ENCODE measurements around the gene GYS1. TPM values are rescaled to one million over a fixed set of nuclear protein-coding genes. Genes with fewer than 3 reads are reported as not detected.
"Not testable (repeated sequence)": the region's sequence is repeated elsewhere in the genome, so short reads cannot be mapped to it uniquely, and the experiment has no call there.

GYS1 gene
- total and polyA plus RNA-seq, 2 experiments from 2014 or later: 15.9 to 28.9 TPM

GRCh38 chr19:49042177-49042576, 49.1 kb upstream of the GYS1 start:
- TF ChIP-seq CREB1 (CRISPR knock-in tag; IDR thresholded peaks at IDR 0.05; ENCODE audit: low read depth) (no peak), EZH2 (IDR thresholded peaks at IDR 0.05; ENCODE audit: low read depth, unreplicated experiment) (no peak), POLR2AphosphoS5 (IDR thresholded peaks at IDR 0.05; ENCODE audit: low read depth) (no peak), JUNB (IDR thresholded peaks at IDR 0.05; ENCODE audit: unreplicated experiment) (no peak), EZH2phosphoT487 (IDR thresholded peaks at IDR 0.05; ENCODE audit: unreplicated experiment) (no peak), ZNF462 (CRISPR knock-in tag; IDR thresholded peaks at IDR 0.05) (no peak)
- Histone ChIP-seq H3K27me3 (ENCODE audit: insufficient read depth) (no peaks in the 10 kb centered on the region), H3K9me2 (ENCODE audit: insufficient read depth) (no peaks in the 10 kb centered on the region), H3K36me3 (ENCODE audit: insufficient read depth) (no peaks in the 10 kb centered on the region), H3F3A (replicated peaks; ENCODE audit: low read depth) (no peaks in the 10 kb centered on the region), H2AFZ (no peak overlapping the region), H3K27ac (ENCODE audit: low read depth) (no peak overlapping the region), H3K4me2 (no peak overlapping the region), H4K20me1 (replicated peaks; ENCODE audit: insufficient read depth) (no peaks in the 10 kb centered on the region), H3K79me2 (replicated peaks; ENCODE audit: insufficient read depth) (no peaks in the 10 kb centered on the region), H3K4me1 (ENCODE audit: insufficient read depth) (no peaks in the 10 kb centered on the region), H3K4me3 (no peak overlapping the region)
- peaks cover 1% of the 10 kb centered on the region for H3K27me3 Mint-ChIP-seq (ENCODE audit: insufficient read depth, low read depth, poor library complexity)
- H3K9me3 Mint-ChIP-seq: no peaks in the 10 kb centered on the region
- H3K27ac Mint-ChIP-seq: no peak overlapping the region
- no peak for DNase-seq (ENCODE audit: low spot score)
- no peak overlapping the region; the same call in 2 of the 3 replicates for H3K4me3 Mint-ChIP-seq
- no peaks in the 10 kb centered on the region for H3K36me3 Mint-ChIP-seq (ENCODE audit: low read depth)
- no peaks in the 10 kb centered on the region; the same call in 2 of the 3 replicates for H3K4me1 Mint-ChIP-seq
- ATAC-seq: no peak

DNA sequence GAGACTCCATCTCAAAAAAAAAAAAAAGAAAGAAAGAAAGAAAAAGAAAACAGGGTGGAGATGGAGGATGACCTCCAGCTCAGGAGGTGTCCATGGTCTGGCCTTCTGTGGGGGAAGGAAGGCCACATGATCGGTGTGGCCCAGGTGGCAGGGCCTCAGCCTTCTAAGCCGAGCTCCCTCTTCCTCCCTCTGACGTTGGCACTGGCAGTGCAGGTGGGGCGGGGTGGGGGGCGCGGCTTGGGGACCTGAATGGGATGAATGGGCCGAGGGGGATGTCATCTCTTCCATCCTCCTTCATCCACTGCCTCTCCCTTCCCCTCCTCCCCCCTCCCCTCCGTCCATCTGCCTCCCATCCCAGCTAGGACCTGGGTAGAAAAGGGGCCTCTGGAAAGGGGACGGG, 46.6 kb upstream of the GYS1 start:
- not testable (repeated sequence) for H3K4me3 ChIP-seq; H3K79me2 ChIP-seq (replicated peaks; ENCODE audit: insufficient read depth); H3F3A ChIP-seq (replicated peaks; ENCODE audit: low read depth); ATAC-seq; DNase-seq (ENCODE audit: low spot score); H3K4me3 Mint-ChIP-seq; H3K36me3 Mint-ChIP-seq (ENCODE audit: low read depth); H3K27me3 ChIP-seq (ENCODE audit: insufficient read depth); H3K36me3 ChIP-seq (ENCODE audit: insufficient read depth); H3K4me1 Mint-ChIP-seq; H3K4me1 ChIP-seq (ENCODE audit: insufficient read depth); H3K4me2 ChIP-seq; H4K20me1 ChIP-seq (replicated peaks; ENCODE audit: insufficient read depth); H3K9me3 Mint-ChIP-seq; H3K27ac Mint-ChIP-seq; H2AFZ ChIP-seq; H3K27ac ChIP-seq (ENCODE audit: low read depth); H3K9me2 ChIP-seq (ENCODE audit: insufficient read depth)
- peaks cover 11% of the 10 kb centered on the region for H3K27me3 Mint-ChIP-seq (ENCODE audit: insufficient read depth, low read depth, poor library complexity)

DNA sequence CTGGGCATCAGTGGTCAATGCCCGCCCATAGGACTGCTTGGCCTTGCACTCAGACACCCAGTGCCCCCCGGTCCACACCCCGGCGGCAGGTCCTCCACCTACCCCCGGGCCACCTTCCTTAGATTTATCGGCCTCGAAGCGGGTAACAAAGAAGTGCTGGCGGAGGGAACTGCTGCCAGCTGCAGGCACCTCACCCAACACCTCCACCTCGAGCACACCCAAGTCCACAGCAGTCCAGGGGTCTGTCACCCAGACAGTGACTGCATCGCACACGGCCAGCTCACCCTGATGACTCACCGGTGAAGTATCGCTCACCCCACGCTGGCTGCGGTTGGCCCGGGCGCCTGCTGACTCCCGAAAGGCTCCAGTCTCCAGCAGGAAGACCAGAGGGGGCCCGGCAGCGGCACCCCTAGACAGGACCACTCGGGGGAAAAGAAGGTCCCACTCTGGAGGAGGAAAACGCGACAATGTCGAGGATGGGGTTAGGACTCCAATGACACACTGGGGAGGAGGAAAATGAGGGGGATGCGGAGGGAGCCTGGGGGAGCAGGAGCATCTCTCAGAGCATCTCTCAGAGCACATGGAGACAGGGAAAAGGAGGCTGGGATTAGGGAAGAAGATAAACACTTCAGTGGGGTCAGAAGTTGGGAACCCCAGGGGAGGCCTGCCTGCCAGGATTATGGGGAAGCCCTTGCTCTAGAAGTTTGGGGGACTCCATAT, 45.6 kb upstream of the GYS1 start:
- ATAC-seq; H3K27ac ChIP-seq (ENCODE audit: low read depth); H3K4me1 Mint-ChIP-seq: not testable (repeated sequence)

GRCh38 chr19:49038111-49038510, 45.0 kb upstream of the GYS1 start:
- not testable (repeated sequence) for H3K9me3 Mint-ChIP-seq; H3K36me3 Mint-ChIP-seq (ENCODE audit: low read depth); H3K27ac ChIP-seq (ENCODE audit: low read depth); H4K20me1 ChIP-seq (replicated peaks; ENCODE audit: insufficient read depth); H3K27me3 ChIP-seq (ENCODE audit: insufficient read depth); H3K27ac Mint-ChIP-seq; H3K27me3 Mint-ChIP-seq (ENCODE audit: insufficient read depth, low read depth, poor library complexity); H3K4me2 ChIP-seq; H3K4me1 Mint-ChIP-seq; DNase-seq (ENCODE audit: low spot score); H3K36me3 ChIP-seq (ENCODE audit: insufficient read depth); H3K79me2 ChIP-seq (replicated peaks; ENCODE audit: insufficient read depth); H3K9me2 ChIP-seq (ENCODE audit: insufficient read depth); H3K4me3 Mint-ChIP-seq; H3F3A ChIP-seq (replicated peaks; ENCODE audit: low read depth); H3K4me1 ChIP-seq (ENCODE audit: insufficient read depth); ATAC-seq; H3K4me3 ChIP-seq; H2AFZ ChIP-seq

More for the DNA sequence above, 45.6 kb upstream of the GYS1 start:
- not testable (repeated sequence) for H3K36me3 Mint-ChIP-seq (ENCODE audit: low read depth); H3K36me3 ChIP-seq (ENCODE audit: insufficient read depth); H3K79me2 ChIP-seq (replicated peaks; ENCODE audit: insufficient read depth); H3K27ac Mint-ChIP-seq; DNase-seq (ENCODE audit: low spot score); H3K4me3 ChIP-seq; H3K4me3 Mint-ChIP-seq; H3F3A ChIP-seq (replicated peaks; ENCODE audit: low read depth); H3K9me3 Mint-ChIP-seq; H3K4me2 ChIP-seq; H4K20me1 ChIP-seq (replicated peaks; ENCODE audit: insufficient read depth); H3K4me1 ChIP-seq (ENCODE audit: insufficient read depth); H3K27me3 ChIP-seq (ENCODE audit: insufficient read depth); H2AFZ ChIP-seq; H3K27me3 Mint-ChIP-seq (ENCODE audit: insufficient read depth, low read depth, poor library complexity); H3K9me2 ChIP-seq (ENCODE audit: insufficient read depth)
